ENCODE data around the gene PCDHB1. TPM values are rescaled to one million over a fixed set of nuclear protein-coding genes. Genes with fewer than 3 reads are reported as not detected.

Gene PCDHB1
- total RNA-seq, 1 experiment from 2014 or later: 0.07 TPM

DNA sequence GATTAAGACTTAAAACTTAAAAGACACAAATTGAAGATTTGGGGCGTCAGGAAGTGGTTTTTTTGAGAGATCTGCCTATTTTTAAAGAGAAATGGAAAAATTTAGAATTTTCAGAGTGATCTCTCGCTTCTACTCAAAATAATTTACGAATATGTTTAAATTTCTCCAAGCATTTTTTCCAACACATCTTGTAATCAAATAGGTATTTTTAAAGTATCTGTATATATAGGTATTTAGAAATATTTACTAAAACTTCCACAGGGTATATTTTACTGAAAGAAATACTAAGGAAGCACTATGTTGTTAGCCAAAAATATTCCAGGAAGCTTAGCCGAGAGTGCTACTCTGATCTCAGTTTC lies 9.8 kb upstream of the PCDHB1 start:
- ATAC-seq (no peak), DNase-seq (no peak)
- no peak overlapping the region for H3K4me2 ChIP-seq (ENCODE audit: low read length)
- POLR2A ChIA-PET (ENCODE audit: unreplicated experiment): no interaction called here
- CTCF ChIA-PET: interaction anchor here (0.6 to 2.0 kb wide), 6 partner anchors 10 to 220 kb away, joined by 3 to 66 read pairs (median 6); partner anchors contain the start of genes PCDHA12, PCDHA5, PCDHAC1 and PCDHB1
- H3K9me2 ChIP-seq (replicated peaks; ENCODE audit: low read length): no peaks in the 10 kb centered on the region
- no peak overlapping the region for H3K9ac ChIP-seq (ENCODE audit: low read length)
- no peak overlapping the region for H2AFZ ChIP-seq (ENCODE audit: low read length)
- no peaks in the 10 kb centered on the region for H3K79me2 ChIP-seq (ENCODE audit: low read length)
- TF ChIP-seq EZH2phosphoT487 (IDR thresholded peaks at IDR 0.05; ENCODE audit: borderline replicate concordance, low read length) (no peak), EZH2 (IDR thresholded peaks at IDR 0.05; ENCODE audit: low read length, unreplicated experiment) (no peak), CTCF (conservative IDR thresholded peaks at IDR 0.05; ENCODE audit: low read depth, low read length) (no peak; the same call in 1 of the 2 replicates)
- no TSS peak for BruUV-seq (replicated peaks)
- H3K4me1 ChIP-seq (ENCODE audit: insufficient read depth, low read length): peaks cover 9% of the 10 kb centered on the region
- intact Hi-C loops (cut with micrococcal nuclease): loop anchor here (1.0 kb wide), 3 partner anchors 200 to 234 kb away; partner anchors contain the start of genes PCDHA4, PCDHA5 and PCDHA8
- H3K27me3 ChIP-seq (ENCODE audit: low read length): no peaks in the 10 kb centered on the region
- no peak overlapping the region for H3K27ac ChIP-seq (ENCODE audit: low read length)
- no peak overlapping the region for H3K4me3 ChIP-seq (ENCODE audit: low read length)
- no peaks in the 10 kb centered on the region for H3K36me3 ChIP-seq (ENCODE audit: low read depth, low read length)
- no peaks in the 10 kb centered on the region for H3K9me3 ChIP-seq (ENCODE audit: low read length)
- no peaks in the 10 kb centered on the region for H4K20me1 ChIP-seq (ENCODE audit: low read length)
- no peaks in the 10 kb centered on the region for H3F3A ChIP-seq (ENCODE audit: low read length, unreplicated experiment)

DNA sequence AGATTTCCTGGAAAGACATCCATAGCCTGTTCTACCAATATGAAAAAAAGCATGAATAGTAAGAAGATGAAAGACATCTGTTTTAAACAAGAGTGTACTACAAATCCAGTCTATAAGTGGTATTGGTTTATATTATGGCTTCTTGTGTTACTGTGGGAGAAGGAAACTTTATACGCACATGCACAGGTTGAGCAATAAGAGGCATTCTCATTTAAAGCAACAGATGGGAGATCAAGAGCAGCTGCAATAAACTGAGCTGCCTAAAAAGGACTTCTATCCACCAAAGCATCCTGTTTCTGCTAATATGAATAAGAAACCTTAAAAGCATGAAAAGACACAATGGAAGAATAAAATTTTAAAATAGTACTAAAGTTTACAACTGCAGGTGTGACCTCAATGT lies 8.6 kb upstream of the PCDHB1 start:
- no peak for ATAC-seq
- POLR2A ChIA-PET (ENCODE audit: unreplicated experiment): interaction anchor here (0.6 kb wide), 1 partner anchor 52 kb away, joined by 6 read pairs; no protein-coding TSS in a partner anchor
- Histone ChIP-seq H3K27ac (ENCODE audit: low read length) (no peak overlapping the region), H3K4me2 (ENCODE audit: low read length) (no peak overlapping the region), H3K4me3 (ENCODE audit: low read length) (no peak overlapping the region), H3K9me2 (replicated peaks; ENCODE audit: low read length) (no peaks in the 10 kb centered on the region), H2AFZ (ENCODE audit: low read length) (no peak overlapping the region), H3K79me2 (ENCODE audit: low read length) (no peaks in the 10 kb centered on the region), H3K9ac (ENCODE audit: low read length) (no peak overlapping the region), H3F3A (ENCODE audit: low read length, unreplicated experiment) (no peaks in the 10 kb centered on the region), H3K4me1 (ENCODE audit: insufficient read depth, low read length) (peaks cover 9% of the 10 kb centered on the region), H3K27me3 (ENCODE audit: low read length) (no peaks in the 10 kb centered on the region), H3K9me3 (ENCODE audit: low read length) (no peaks in the 10 kb centered on the region), H4K20me1 (ENCODE audit: low read length) (no peaks in the 10 kb centered on the region), H3K36me3 (ENCODE audit: low read depth, low read length) (no peaks in the 10 kb centered on the region)
- intact Hi-C loops (cut with micrococcal nuclease): no loop called here
- DNase-seq: no peak
- CTCF ChIA-PET: no interaction called here
- no TSS peak for BruUV-seq (replicated peaks)
- TF ChIP-seq EZH2phosphoT487 (IDR thresholded peaks at IDR 0.05; ENCODE audit: borderline replicate concordance, low read length): no peak
- TF ChIP-seq CTCF (conservative IDR thresholded peaks at IDR 0.05; ENCODE audit: low read depth, low read length): no peak
- TF ChIP-seq EZH2 (IDR thresholded peaks at IDR 0.05; ENCODE audit: low read length, unreplicated experiment): no peak

DNA sequence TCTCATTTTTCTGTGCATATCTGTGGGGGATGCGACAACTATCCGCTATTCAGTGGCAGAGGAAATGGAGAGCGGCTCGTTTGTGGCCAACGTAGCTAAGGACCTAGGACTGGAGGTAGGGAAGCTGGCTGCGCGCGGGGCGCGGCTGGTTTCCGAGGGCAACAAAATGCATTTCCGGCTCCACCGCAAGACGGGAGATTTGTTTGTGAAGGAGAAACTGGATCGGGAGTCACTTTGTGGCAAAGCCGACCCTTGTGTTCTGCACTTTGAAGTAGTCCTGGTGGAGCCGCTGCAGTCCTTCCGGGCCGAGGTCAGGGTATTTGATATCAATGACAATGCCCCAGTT lies 320 bp downstream of the PCDHB1 start:
- TF ChIP-seq EZH2phosphoT487 (IDR thresholded peaks at IDR 0.05; ENCODE audit: borderline replicate concordance, low read length): no peak
- no peak for TF ChIP-seq CTCF (conservative IDR thresholded peaks at IDR 0.05; ENCODE audit: low read depth, low read length)
- no peak for TF ChIP-seq EZH2 (IDR thresholded peaks at IDR 0.05; ENCODE audit: low read length, unreplicated experiment)
- no TSS peak for BruUV-seq (replicated peaks)
- Histone ChIP-seq H3K9ac (ENCODE audit: low read length) (no peak overlapping the region), H2AFZ (ENCODE audit: low read length) (peak overlapping the region; percentile 89), H3F3A (ENCODE audit: low read length, unreplicated experiment) (no peaks in the 10 kb centered on the region), H3K4me1 (ENCODE audit: insufficient read depth, low read length) (no peaks in the 10 kb centered on the region), H3K27ac (ENCODE audit: low read length) (no peak overlapping the region), H3K27me3 (ENCODE audit: low read length) (no peaks in the 10 kb centered on the region), H3K79me2 (ENCODE audit: low read length) (no peaks in the 10 kb centered on the region), H3K9me3 (ENCODE audit: low read length) (no peaks in the 10 kb centered on the region), H3K9me2 (replicated peaks; ENCODE audit: low read length) (no peaks in the 10 kb centered on the region), H3K4me3 (ENCODE audit: low read length) (peak overlapping the region; percentile 80), H3K4me2 (ENCODE audit: low read length) (peak overlapping the region; percentile 88), H3K36me3 (ENCODE audit: low read depth, low read length) (no peaks in the 10 kb centered on the region), H4K20me1 (ENCODE audit: low read length) (no peaks in the 10 kb centered on the region)
- POLR2A ChIA-PET (ENCODE audit: unreplicated experiment): interaction anchor here (0.6 kb wide), 1 partner anchor 872 kb away, joined by 4 read pairs; no protein-coding TSS in a partner anchor
- intact Hi-C loops (cut with micrococcal nuclease): no loop called here
- ATAC-seq: peak; percentile 72
- CTCF ChIA-PET: interaction anchor here (0.6 to 1.2 kb wide), 3 partner anchors 10 to 230 kb away, joined by 3 to 4 read pairs (median 3); partner anchors contain the start of gene PCDHA5
- DNase-seq: peak; percentile 8
